ENCODE data around the gene SUPT4H1. TPM values are rescaled to one million over a fixed set of nuclear protein-coding genes. Genes with fewer than 3 reads are reported as not detected.

Gene SUPT4H1
- polyA plus RNA-seq, 1 donor: 94.6 TPM

DNA sequence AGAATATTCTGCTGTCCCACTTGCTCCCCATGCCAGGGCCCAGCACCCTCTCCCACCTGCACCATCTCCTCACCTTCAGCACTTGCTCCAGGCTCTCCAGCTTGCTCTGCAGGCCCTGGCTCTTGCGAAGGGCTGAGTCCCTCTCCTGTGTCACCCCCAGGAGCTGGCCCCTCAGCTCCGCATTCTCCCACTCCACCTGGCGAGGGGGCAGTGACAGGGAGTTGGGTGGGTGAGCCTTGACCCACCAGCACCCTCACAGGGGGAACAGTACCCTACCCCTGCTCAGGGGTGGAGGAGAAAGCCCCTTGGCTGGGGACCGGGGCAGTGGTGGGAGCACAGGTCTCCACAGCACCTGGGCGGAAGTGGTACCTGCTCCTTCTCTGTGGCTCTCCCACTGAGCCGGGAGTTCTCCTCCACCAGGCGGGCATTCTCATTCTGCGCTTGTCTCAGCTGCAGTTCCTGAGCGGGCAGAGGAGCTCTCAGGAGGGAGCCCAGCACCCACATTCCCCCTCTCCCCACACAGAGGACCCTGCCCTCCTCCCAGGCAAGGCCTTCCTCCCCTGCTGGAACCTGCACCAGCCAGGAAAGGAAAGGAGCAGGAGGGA, 29.3 kb downstream of the SUPT4H1 start:
- no peak for DNase-seq
- Histone ChIP-seq H3K27ac (ENCODE audit: low read length) (no peak overlapping the region), H3K4me3 (ENCODE audit: low read length) (no peak overlapping the region), H3K4me1 (ENCODE audit: control insufficient read depth, insufficient read depth, low read length) (peaks cover 16% of the 10 kb centered on the region), H3K36me3 (ENCODE audit: control insufficient read depth, insufficient read depth, low read length) (no peaks in the 10 kb centered on the region), H3K27me3 (ENCODE audit: control insufficient read depth, insufficient read depth, low read length) (peaks cover 6% of the 10 kb centered on the region), H3K9me3 (ENCODE audit: control insufficient read depth, low read depth, low read length) (no peaks in the 10 kb centered on the region)
- WGBS (ENCODE audit: insufficient coverage, low lambda C conversion rate): no CpG with 5 or more reads among the region's 9 CpGs

DNA sequence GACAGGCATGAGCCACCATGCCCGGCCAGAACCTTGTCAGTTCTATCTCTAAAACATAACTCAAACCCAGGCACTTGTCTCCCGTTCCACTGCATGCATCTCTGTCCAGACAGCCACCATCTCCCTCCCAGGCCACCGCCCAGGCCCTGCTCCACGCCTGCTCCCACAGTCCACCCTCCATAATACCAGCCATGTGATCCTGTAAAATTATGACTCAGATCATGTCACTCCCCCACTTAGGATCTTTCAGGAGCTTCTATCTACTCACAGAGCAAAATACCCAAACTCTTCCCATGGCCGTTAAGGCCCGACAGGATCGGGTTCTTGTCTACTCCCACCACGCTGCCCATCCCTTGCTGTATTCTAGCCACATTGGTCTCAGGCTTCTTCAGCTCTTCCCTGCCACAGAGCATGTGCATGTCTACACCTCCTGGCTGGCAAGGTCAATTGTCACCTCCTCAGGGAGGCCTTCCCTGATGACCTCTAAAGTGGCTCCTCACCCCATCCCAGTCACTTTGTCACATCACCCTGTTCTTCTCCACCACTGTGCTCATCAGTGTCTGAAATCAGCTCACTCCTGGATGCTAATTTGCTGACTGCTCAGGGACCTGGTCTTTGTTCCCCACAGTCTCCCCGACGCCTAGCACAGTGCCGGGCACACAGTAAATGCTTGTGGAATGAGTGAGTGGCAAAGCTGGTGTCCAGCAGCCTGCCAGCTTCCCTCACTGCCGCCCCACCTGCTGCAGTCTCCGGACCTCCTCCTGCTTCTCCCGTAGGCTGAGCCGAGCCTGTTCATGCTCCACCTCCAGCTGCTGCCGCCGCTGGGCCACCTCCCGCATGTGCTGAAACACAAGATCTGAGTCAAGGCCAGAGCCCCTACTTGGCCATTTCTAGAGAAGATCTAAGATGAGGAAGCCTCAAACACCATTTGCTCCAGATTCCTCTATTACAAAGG, 30.2 kb downstream of the SUPT4H1 start:
- DNase-seq: no peak
- Histone ChIP-seq H3K4me3 (ENCODE audit: low read length) (no peak overlapping the region), H3K27me3 (ENCODE audit: control insufficient read depth, insufficient read depth, low read length) (peaks cover 4% of the 10 kb centered on the region), H3K4me1 (ENCODE audit: control insufficient read depth, insufficient read depth, low read length) (peaks cover 18% of the 10 kb centered on the region), H3K27ac (ENCODE audit: low read length) (no peak overlapping the region), H3K36me3 (ENCODE audit: control insufficient read depth, insufficient read depth, low read length) (no peaks in the 10 kb centered on the region), H3K9me3 (ENCODE audit: control insufficient read depth, low read depth, low read length) (no peaks in the 10 kb centered on the region)
- WGBS (ENCODE audit: insufficient coverage, low lambda C conversion rate): no CpG with 5 or more reads among the region's 18 CpGs

- Histone ChIP-seq H3K4me3 (ENCODE audit: low read length) (no peak overlapping the region), H3K9me3 (ENCODE audit: control insufficient read depth, low read depth, low read length) (no peaks in the 10 kb centered on the region), H3K27me3 (ENCODE audit: control insufficient read depth, insufficient read depth, low read length) (peaks cover 4% of the 10 kb centered on the region), H3K36me3 (ENCODE audit: control insufficient read depth, insufficient read depth, low read length) (no peaks in the 10 kb centered on the region), H3K4me1 (ENCODE audit: control insufficient read depth, insufficient read depth, low read length) (peaks cover 18% of the 10 kb centered on the region), H3K27ac (ENCODE audit: low read length) (no peak overlapping the region)
- WGBS (ENCODE audit: insufficient coverage, low lambda C conversion rate): no CpG with 5 or more reads among the region's 9 CpGs
- DNase-seq: no peak
These were observed 31.3 kb downstream of the SUPT4H1 start for GRCh38 chr17:58320570-58321323.

GRCh38 chr17:58320163-58320558, 31.8 kb downstream of the SUPT4H1 start:
- Histone ChIP-seq H3K27ac (ENCODE audit: low read length) (no peak overlapping the region), H3K4me1 (ENCODE audit: control insufficient read depth, insufficient read depth, low read length) (peaks cover 16% of the 10 kb centered on the region), H3K9me3 (ENCODE audit: control insufficient read depth, low read depth, low read length) (no peaks in the 10 kb centered on the region), H3K27me3 (ENCODE audit: control insufficient read depth, insufficient read depth, low read length) (peaks cover 2% of the 10 kb centered on the region), H3K4me3 (ENCODE audit: low read length) (no peak overlapping the region), H3K36me3 (ENCODE audit: control insufficient read depth, insufficient read depth, low read length) (no peaks in the 10 kb centered on the region)
- WGBS (ENCODE audit: insufficient coverage, low lambda C conversion rate): 93% methylated on average over 3 of the region's 7 CpGs
- no peak for DNase-seq

DNA sequence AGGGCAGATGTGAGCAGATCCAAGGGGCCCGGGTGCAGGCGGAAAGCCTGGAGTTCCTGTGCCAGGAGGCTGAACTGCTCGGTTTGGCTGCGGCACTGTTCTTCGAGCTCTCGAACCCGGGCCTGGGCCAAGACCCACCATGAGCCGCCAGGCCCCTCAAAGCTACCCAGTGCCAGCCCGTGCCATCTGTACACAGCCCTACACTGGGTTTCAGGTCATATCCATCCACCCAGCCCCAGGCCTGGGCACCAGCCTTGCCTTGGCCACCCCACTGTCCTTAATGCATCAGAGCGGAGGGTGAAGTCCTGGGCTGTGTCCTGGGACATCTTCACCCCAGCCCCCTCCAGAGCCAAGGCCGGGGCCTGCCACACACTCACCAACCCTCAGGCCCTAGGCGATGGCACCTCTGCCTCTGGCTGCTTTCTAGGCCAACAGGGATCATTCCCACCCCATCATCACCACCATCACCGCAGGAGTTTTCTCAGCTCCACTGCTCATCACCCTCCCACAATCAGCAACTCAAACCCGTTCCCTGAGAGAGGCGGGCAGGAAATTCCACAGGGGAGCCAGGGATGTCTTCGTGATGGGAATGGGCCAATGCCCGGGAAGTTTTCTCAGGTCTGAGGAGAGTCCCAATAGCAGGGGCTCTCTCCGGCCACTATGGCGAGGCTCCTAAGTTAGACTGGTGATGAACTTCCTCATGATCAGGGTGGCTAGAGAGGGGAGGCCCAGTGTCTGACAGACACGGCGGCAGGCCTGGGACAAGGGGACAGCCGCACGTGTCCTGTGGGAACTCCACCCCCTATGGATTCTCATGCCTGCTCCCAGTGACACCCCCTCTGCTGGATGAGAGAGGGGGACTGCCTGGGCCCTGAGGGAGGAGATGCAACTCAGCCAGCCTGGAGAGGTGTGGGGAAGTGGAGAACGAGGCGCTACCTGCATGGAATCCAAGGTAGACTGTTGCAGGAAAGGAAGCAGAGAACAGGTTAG, 32.5 kb downstream of the SUPT4H1 start:
- no peak for DNase-seq
- no peaks in the 10 kb centered on the region for H3K36me3 ChIP-seq (ENCODE audit: control insufficient read depth, insufficient read depth, low read length)
- WGBS (ENCODE audit: insufficient coverage, low lambda C conversion rate): no CpG with 5 or more reads among the region's 25 CpGs

GRCh38 chr17:58318627-58319172, 33.3 kb downstream of the SUPT4H1 start:
- H3K4me3 ChIP-seq (ENCODE audit: low read length): no peak overlapping the region
- peaks cover 7% of the 10 kb centered on the region for H3K4me1 ChIP-seq (ENCODE audit: control insufficient read depth, insufficient read depth, low read length)
- 100% methylated on average over 1 of the region's 7 CpGs for WGBS (ENCODE audit: insufficient coverage, low lambda C conversion rate)
- H3K27ac ChIP-seq (ENCODE audit: low read length): no peak overlapping the region
- DNase-seq: no peak
- no peaks in the 10 kb centered on the region for H3K27me3 ChIP-seq (ENCODE audit: control insufficient read depth, insufficient read depth, low read length)
- no peaks in the 10 kb centered on the region for H3K36me3 ChIP-seq (ENCODE audit: control insufficient read depth, insufficient read depth, low read length)
- no peaks in the 10 kb centered on the region for H3K9me3 ChIP-seq (ENCODE audit: control insufficient read depth, low read depth, low read length)

More for the DNA sequence above, 32.5 kb downstream of the SUPT4H1 start:
- peaks cover 11% of the 10 kb centered on the region for H3K4me1 ChIP-seq (ENCODE audit: control insufficient read depth, insufficient read depth, low read length)
- H3K4me3 ChIP-seq (ENCODE audit: low read length): no peak overlapping the region
- H3K27me3 ChIP-seq (ENCODE audit: control insufficient read depth, insufficient read depth, low read length): no peaks in the 10 kb centered on the region
- H3K9me3 ChIP-seq (ENCODE audit: control insufficient read depth, low read depth, low read length): no peaks in the 10 kb centered on the region
- no peak overlapping the region for H3K27ac ChIP-seq (ENCODE audit: low read length)

DNA sequence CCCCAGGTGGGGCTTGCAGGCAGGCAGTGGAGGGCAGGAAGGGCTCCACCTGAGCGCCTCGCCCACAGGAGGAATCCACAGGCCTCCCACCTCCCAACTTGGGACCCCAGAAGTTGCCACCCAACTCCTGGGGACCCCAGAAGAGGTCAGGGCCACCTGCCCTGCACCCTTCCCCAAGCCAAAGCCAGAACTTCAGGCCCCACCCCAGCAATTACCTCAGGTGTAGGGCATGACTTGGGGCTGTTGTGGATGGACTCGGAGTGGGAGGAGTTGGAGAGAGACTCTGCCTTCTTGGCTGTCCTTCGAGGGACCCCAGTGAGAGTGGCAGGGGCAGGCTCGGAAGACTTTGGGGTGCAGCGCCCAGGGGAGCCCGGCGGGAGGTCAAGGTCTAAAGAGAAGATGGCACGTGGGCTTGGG, 33.9 kb downstream of the SUPT4H1 start:
- no CpG with 5 or more reads among the region's 9 CpGs for WGBS (ENCODE audit: insufficient coverage, low lambda C conversion rate)

DNA sequence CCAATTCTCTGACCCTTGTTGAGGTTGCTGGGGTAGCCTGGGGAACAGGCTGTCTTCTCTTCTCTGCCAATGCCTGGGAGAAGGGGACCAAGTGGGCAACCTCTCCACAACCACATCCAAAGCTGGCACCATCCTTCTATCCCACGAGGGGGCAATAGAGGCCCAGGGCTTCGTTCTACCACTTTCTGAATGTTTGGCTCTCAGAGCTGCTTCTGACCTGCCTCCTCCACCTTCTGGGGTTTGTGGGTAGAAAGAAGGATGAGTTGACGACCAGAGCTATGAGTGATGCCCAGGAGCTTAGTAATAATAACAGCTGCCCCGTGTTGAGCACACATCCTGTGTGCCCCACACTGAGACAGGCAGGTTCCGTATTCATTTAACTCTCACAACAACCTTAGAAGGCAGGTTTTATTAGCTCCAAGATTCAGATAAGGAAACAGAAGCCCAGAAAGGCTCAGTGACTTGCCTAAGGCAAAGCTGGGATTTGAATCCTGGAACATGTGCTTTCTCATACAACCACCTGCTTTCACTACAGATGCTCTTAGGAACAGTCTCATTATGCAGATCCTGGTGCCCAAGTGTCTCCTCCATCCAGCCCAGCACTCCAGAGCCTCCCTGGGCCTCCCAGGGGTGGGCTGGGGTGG, 34.5 kb downstream of the SUPT4H1 start:
- no peaks in the 10 kb centered on the region for H3K36me3 ChIP-seq (ENCODE audit: control insufficient read depth, insufficient read depth, low read length)

More for the DNA sequence above, 33.9 kb downstream of the SUPT4H1 start:
- Histone ChIP-seq H3K4me1 (ENCODE audit: control insufficient read depth, insufficient read depth, low read length) (peaks cover 6% of the 10 kb centered on the region), H3K9me3 (ENCODE audit: control insufficient read depth, low read depth, low read length) (no peaks in the 10 kb centered on the region), H3K27me3 (ENCODE audit: control insufficient read depth, insufficient read depth, low read length) (no peaks in the 10 kb centered on the region), H3K27ac (ENCODE audit: low read length) (no peak overlapping the region), H3K36me3 (ENCODE audit: control insufficient read depth, insufficient read depth, low read length) (no peaks in the 10 kb centered on the region), H3K4me3 (ENCODE audit: low read length) (no peak overlapping the region)
- no peak for DNase-seq

GRCh38 chr17:58316260-58316960, 35.6 kb downstream of the SUPT4H1 start:
- WGBS (ENCODE audit: insufficient coverage, low lambda C conversion rate): no CpG with 5 or more reads among the region's 8 CpGs
- no peaks in the 10 kb centered on the region for H3K36me3 ChIP-seq (ENCODE audit: control insufficient read depth, insufficient read depth, low read length)
- H3K27ac ChIP-seq (ENCODE audit: low read length): no peak overlapping the region
- H3K9me3 ChIP-seq (ENCODE audit: control insufficient read depth, low read depth, low read length): no peaks in the 10 kb centered on the region
- no peak overlapping the region for H3K4me3 ChIP-seq (ENCODE audit: low read length)
- no peaks in the 10 kb centered on the region for H3K27me3 ChIP-seq (ENCODE audit: control insufficient read depth, insufficient read depth, low read length)
- peaks cover 6% of the 10 kb centered on the region for H3K4me1 ChIP-seq (ENCODE audit: control insufficient read depth, insufficient read depth, low read length)
- no peak for DNase-seq

More for the DNA sequence above, 34.5 kb downstream of the SUPT4H1 start:
- no peak overlapping the region for H3K4me3 ChIP-seq (ENCODE audit: low read length)
- no peaks in the 10 kb centered on the region for H3K27me3 ChIP-seq (ENCODE audit: control insufficient read depth, insufficient read depth, low read length)
- no CpG with 5 or more reads among the region's 5 CpGs for WGBS (ENCODE audit: insufficient coverage, low lambda C conversion rate)
- no peak for DNase-seq
- no peaks in the 10 kb centered on the region for H3K9me3 ChIP-seq (ENCODE audit: control insufficient read depth, low read depth, low read length)
- H3K27ac ChIP-seq (ENCODE audit: low read length): no peak overlapping the region
- peaks cover 6% of the 10 kb centered on the region for H3K4me1 ChIP-seq (ENCODE audit: control insufficient read depth, insufficient read depth, low read length)

All from large intestine (tissue), 3 donors.